Kidney epithelial cell (primary cell): ENCODE results near the gene IL17REL. TPM values are rescaled to one million over a fixed set of nuclear protein-coding genes. Genes with fewer than 3 reads are reported as not detected.

Source experiments
- DNase-seq: peaks from one replicate; pipeline ENCODE4 v3.0.0-alpha.2; 2010; ENCODE audit warnings: low read depth
- H3K27me3 ChIP-seq: 2 replicates; pipeline ENCODE4 v1.6.0; 2011; ENCODE audit warnings: low read length; ENCODE audit not compliant: control insufficient read depth, insufficient read depth
- H3K36me3 ChIP-seq: 2 replicates; pipeline ENCODE4 v1.5.1; 2011; ENCODE audit warnings: low read length; ENCODE audit not compliant: control insufficient read depth, insufficient read depth
- H3K4me3 ChIP-seq: 2 replicates; pipeline ENCODE4 v1.5.1; 2011; ENCODE audit warnings: low read depth, mild to moderate bottlenecking, control low read depth, low read length
- CTCF ChIP-seq: IDR thresholded peaks from 2 replicates; pipeline ENCODE4 v1.5.1; 2011; ENCODE audit warnings: mild to moderate bottlenecking, moderate library complexity, low read length, control low read depth, inconsistent platforms; ENCODE audit not compliant: insufficient read depth, poor library complexity, severe bottlenecking
- total RNA-seq: library from RNA; depleted of rRNA; stranded (reverse); fragments of >200 nt; gene quantifications from 2 replicates; pipeline ENCODE4 v1.2.3, GENCODE V29; 2015

IL17REL gene
- total RNA-seq, 1 donor from 2014 or later, result not detected

GRCh38 chr22:50018608-50019285 is 6.2 kb upstream of the IL17REL start:
- Histone ChIP-seq H3K4me3 (no peak overlapping the region), H3K36me3 (no peaks in the 10 kb centered on the region), H3K27me3 (peaks cover 38% of the 10 kb centered on the region)
- no peak for TF ChIP-seq CTCF
- no peak for DNase-seq

DNA sequence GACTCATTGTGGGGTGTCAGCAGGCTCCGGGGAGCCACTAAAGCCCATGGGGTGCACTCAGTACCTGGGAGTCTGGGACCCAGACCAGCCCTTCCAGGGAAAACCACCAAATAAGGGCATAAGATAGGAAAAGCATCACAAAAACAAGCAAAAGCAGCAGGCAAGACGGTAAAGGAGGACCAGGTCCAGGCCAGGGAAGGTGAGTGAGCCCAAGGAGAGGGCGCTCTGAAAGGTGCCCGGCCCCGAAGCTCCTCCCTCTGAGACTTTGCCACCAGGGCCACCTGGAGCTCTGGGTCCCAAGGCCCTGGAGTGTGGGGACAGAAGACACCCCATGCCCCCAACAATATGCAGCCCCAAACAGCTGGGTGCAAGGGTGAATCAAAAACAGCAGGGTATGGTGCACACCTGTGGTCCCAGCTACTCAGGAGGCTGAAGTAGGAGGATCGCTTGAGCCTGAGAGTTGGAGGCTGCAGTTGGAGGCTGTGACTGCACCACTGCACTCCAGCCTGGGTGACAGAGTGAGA is 5.2 kb upstream of the IL17REL start:
- no peaks in the 10 kb centered on the region for H3K36me3 ChIP-seq
- H3K4me3 ChIP-seq, result no peak overlapping the region
- TF ChIP-seq CTCF, result no peak
- no peak for DNase-seq
- peaks cover 48% of the 10 kb centered on the region for H3K27me3 ChIP-seq

DNA sequence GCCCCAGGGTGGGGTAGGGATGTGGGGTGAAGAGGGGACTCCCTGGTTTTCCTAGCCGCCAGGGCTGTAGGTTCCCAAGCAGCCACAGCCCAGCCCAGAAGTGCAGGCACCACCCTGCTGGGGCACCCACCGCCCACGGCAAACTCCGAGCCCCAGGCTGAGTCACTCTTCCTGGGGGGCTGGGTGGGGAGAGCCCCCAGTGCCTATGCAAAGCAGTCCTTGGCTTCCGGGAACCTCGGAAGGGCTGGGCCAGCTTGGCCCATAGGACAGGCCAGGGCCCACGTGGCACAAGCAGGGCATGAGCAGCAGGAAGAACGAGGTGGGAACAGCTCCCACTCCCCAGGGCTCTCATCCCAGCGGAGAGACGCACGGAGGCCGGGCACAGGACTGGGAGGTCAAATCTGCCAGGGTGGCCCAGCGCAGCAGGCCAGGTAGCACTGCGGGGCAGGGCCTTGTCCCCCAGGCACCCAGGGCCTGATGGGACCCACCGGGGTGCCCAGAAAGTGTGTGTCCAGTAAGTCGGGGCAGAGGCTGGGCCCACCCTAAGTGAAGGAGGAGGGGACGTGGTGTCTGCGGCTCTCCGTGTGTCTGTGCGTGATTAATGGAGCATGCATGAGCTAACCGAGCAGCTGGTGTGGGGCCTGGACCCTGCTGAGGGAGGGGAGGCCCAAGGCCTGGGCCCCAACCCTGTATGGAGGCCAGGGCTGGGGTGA is 4.6 kb upstream of the IL17REL start:
- peaks cover 54% of the 10 kb centered on the region for H3K27me3 ChIP-seq
- TF ChIP-seq CTCF, result no peak
- no peak for DNase-seq
- no peak overlapping the region for H3K4me3 ChIP-seq
- H3K36me3 ChIP-seq, result no peaks in the 10 kb centered on the region

DNA sequence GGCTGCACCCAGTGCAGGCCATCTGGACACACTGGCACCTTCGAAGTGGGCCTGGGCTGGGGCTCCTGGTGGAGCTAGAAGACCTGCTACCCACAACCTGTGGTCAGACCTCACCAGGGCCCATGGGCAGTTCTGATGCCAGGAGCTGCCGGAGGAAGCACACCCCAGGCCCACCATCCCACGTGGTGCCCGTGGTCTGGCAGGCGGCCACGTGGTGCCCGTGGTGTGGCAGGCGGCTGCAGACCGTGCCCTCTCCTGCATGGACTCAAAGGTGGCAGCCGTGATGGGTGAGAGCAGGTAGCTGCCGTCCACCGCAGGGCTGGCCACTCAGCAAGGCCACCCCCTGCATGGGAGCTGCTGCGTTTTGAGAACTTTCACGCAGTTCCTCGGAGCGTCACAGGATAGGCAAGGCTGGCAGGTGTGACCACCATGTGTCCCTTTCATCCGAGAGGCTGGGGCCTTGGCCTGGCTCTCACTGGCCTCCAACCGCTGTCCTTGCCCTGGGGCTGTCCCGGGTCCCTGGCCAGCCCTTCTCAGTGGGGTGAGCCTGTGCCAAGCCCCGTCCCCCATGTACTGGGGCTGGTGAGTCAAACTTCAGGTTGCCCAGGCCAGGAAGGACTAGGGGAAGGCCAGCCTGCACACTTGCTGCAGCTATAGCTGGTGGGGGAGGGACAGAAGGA is 3.9 kb upstream of the IL17REL start:
- H3K4me3 ChIP-seq, result no peak overlapping the region
- TF ChIP-seq CTCF, result no peak
- DNase-seq, result no peak
- no peaks in the 10 kb centered on the region for H3K36me3 ChIP-seq
- peaks cover 61% of the 10 kb centered on the region for H3K27me3 ChIP-seq

GRCh38 chr22:50015451-50016307 is 3.1 kb upstream of the IL17REL start:
- TF ChIP-seq CTCF, result no peak
- no peak for DNase-seq
- Histone ChIP-seq H3K4me3 (no peak overlapping the region), H3K27me3 (peaks cover 69% of the 10 kb centered on the region), H3K36me3 (no peaks in the 10 kb centered on the region)
